ENCODE data around the gene ADAMTSL3.

ADAMTSL3 gene

DNA sequence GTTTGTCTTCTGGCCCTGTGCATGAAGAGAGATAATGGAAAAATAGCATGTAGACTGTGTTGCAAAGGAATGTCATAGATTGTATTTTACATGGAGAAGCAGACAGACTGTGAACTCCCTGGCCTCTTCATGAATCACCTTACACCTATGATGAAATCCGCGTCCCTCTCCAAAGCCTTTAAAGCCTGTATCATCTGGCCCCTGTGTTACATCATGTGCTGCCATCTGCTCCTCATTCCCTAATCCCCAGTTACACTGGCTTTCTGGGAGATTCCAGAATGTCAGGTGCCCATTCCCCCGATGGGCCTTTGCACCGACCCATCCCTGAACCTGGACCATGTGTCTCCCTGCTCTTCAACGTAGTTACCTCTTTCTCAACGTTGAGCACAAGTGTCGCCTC lies 190.8 kb downstream of the ADAMTSL3 start:
- no peak for DNase-seq

DNA sequence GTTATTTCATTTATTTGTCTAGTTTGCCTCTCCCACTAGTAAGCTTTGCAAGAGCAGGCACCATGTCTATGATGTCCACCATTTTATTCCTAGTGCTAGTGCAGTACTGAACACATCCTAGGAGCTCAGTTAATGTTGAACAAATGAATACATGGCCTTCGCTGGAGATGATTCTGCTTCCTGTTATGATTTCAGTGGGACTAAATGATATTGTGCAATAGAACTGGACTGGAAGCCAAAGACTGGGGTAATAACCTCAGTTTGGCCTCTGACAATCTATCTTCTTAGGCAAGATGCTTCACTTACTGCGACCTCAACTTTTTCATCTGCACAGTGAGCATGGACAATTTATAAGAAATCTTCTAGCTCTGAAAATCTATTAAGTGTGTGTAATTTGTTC lies 191.3 kb downstream of the ADAMTSL3 start:
- DNase-seq = no peak

DNA sequence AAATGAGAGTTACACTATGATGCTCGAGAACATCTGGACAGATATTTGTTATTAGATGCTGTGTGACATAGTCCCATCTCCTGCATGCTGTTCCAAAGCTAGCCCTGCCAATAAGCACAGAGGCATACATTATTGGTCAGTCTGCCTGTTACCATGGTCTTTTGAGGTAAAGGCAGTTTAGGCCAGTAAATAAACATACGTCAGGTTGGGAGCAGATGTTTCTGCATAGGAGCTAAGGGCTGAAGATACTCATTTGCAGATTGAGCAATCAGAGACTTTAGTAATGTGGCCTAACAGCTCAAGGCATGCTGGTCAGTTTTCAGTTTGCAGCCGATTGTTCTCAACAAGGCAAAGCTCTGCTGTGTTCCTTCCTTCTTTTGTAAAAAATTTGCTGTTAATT lies 192.9 kb downstream of the ADAMTSL3 start:
- DNase-seq = no peak

DNA sequence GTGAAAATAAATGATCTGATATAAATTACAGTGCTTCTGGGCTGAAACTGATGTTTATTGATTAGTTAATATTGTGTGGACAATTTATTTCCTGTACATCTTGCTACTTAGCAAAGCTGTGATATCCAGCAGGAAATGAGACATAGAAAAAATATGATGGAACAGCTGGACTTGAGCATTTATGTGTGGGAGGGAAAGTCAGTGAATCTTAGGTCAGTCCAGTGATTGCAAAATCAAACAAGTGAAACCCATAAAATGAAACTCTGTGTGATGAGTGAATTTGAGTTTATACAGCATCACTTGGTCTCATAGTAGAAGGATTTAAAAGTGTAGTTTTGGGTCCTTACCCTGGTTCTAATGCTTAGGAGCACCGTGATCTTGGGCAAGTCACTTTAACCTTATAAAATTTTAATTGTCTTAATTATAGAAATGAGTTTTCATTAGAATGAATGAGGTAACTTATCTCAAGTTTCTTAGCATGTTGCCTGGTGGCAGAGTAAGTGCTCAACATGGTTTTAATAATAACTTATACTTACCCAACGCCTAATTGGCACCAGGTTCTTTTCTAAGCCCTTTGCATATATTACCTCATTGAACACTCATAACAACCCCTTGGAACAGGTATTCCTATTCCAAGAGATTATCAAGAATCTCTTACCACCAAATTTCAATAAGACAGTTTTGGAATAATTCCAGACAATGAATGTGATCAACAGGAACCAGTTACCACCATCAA lies 194.6 kb downstream of the ADAMTSL3 start:
- no peak for DNase-seq

DNA sequence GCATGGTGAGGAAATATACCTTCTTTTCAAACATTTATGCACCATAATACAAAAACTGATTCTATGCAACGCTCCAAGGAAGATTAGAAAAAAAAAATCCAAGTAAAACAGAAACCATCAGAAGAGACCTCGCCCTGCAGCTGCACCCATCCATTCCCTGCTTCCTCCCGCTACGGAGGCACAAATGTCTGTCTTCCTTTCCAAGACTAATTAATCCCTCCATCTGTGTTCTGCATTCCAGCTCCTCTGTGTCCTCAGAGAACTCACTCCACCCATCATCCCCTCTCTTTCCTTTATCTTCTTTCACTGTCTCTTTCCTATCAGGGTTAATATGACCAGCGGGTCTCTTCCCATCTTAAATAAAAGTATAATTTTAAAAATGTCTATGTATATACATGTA lies 196.1 kb downstream of the ADAMTSL3 start:
- DNase-seq = no peak

DNA sequence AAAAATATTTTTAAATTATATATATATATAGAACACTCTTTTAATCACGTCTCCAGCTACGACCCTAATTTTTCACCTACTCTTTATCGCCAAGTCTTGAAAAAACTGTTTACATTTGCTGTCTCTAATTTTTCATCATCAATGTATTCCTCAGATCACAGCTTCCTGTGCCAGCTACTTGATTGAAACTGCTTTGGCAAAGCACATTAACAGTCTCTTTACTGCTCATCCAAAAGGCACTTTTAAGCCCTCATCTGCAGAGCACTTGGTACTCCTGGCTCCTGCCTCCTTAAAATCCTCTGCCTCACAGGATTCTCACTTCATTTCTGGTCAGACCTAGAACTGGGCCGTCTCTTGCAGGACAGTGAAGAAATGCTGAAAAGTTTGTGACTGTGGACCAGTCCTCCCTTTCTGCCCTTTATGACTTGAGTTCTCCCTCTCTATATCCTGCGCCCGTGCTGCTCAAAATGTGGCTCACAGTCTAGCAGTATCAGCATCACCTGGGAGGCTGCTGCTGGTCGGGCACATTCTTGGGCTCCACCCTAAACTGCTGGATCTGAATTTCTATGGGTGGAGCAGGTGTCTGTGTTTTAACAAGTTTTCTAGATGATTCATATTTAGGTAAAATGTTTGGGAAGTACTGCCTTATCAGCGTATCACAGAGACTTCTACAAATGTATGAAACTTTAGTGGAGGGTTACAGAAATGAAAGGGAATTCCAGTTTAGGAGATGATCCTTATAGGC lies 196.8 kb downstream of the ADAMTSL3 start:
- DNase-seq = no peak

DNA sequence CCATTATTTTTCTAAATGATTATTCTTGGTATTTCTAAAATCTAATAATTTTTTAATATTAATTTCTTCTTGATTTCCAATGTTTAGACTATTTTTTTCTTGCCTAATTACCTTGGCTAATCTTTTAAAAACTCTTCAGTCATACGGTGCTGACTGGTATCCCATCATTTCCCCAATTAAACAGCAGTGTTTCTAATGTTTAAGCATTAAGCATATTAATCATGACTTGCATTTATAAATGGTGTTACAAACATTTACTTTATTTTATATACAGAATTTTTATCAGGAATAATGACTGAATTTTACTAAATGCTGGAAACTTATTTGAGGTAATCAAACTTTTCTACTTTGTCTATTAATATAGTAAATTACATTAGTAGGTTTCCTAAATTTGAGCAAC lies 199.3 kb downstream of the ADAMTSL3 start:
- DNase-seq = no peak

DNA sequence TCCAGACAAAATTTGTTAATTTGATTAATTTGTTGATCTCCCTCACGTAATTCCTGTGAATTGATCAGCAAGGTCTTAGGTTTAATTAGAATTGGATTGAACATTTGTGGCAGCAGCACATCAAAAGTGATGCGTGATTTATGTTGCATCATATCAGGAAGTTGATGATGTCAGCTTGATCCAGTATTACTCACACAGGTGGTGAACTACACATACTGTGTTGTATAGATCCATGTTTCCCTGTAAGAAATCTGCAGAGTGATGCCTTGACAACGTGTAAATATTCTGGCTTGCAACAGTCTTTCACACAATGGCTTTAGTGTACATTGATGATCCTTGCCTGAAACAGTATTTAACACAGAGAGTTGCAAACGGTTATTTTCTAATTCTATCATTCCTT lies 200.4 kb downstream of the ADAMTSL3 start:
- no peak for DNase-seq

DNA sequence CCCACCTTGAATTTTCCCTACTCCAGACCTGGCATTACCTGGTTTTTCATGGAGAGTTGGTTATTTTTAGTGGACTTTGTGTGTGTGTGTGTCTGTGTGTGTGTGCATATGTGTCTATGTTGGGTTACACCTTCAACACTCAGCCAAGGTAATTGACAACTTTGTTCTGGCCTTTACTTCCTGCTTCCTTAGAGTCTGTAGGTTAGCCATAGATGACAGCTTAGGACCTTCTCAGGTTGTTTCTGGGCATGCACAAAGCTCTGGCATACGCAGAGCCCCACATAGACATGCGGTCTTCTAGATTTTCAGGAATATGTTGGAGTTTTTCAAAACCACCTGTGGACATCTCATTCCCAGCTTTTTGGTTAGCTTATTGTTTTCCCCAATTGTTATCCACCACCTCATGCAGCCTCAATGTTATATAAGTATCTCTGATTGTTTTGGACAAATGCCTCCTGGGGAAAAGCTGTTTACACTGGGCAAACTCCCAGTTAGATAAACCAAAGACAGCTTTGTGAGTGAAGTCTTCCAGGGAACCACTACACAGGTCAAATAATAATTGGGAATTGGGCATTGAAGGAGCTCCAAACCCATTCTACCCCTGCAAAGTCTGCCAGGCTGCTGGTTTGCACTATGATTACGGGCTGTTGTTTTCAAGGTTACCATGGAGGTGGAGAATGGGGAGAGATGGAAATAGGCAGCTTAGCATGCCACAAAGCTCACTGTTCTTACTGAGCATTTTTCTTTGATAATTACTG lies 201.2 kb downstream of the ADAMTSL3 start:
- DNase-seq = no peak

DNA sequence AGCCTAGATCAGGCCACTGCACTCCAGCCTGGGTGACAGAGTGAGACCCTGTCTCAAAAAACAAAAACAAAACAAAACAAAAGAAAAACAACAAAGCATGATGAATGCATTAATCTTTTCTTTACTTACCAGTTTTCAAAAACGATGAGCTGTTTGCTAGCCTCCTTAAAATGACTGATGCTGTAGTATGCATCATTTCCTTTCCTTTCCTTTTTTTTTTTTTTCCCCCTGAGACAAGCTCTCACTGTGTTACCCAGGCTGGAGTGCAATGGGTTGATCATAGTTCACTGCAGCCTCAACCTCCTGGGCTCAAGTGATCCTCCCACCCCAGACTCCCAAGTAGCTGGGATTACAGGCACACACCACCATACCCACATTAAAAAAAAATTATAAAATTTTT lies 202.0 kb downstream of the ADAMTSL3 start:
- DNase-seq = no peak

DNA sequence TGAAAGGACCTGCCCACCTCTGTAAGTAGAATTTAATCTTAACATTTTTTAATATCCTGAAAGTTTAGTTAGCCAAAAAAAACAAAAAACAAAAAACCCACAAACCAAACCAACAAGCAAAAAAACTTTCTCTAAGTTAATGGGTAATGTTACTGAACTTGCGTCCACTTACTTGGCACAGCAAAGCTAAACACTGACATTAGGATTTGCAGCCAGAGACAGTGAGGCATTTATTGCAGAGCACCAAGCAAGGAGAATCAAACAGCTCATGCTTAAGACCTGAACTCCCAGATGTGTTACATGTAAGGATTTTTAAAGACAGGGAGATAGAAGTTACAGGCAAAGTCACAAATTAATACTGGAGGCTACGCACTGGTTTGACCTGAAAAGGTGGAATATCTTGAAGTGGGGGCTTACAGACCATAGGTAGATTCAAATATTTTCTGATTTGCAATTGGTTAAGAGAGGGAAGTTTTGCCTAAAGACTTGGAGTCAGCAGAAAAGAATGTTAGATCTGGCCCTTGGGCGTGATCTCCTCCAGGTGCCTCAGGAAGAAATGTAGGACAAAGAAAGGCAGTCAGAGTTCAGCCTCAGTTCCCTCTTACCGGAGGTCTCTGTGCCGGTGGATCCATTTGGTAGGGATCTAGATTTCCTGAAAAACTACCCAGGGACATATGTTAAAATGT lies 205.0 kb downstream of the ADAMTSL3 start:
- DNase-seq = no peak

DNA sequence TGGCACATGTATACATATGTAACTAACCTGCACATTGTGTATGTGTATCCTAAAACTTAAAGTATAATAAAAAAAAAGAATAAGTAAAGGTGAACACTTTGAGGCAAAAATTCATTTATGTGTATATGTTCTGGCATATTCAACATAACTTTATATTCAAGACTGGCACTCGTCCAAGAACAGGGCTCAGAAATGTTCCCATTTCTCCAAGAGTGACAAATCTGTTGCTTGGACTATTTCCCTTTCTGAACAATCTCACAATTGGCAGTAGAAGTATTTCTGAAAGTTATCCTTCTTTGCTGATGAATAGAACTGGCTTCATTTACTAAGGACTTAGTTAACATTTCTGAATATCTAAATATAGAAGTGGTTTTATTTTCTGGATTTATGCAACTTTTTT lies 212.8 kb downstream of the ADAMTSL3 start:
- no peak for DNase-seq

DNA sequence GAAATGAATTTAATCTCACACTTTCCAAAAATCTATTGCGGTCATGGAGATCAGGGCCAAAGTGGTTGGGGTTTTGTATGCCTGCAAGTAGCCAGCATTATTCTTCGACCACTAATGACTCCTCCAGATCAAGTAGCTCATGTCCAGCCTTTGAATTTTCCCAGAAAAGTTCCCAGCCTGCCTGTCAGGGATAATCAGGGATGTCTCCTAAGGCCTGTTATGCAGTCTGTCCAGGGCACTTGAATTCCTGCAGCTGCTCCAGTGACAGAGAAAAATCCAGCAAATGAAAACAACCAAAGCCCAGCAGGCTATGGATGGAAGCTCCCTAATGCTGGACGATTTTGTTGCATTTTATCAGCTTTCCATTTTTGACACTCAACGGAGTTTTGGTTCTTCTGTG lies 215.4 kb downstream of the ADAMTSL3 start:
- DNase-seq = no peak

DNA sequence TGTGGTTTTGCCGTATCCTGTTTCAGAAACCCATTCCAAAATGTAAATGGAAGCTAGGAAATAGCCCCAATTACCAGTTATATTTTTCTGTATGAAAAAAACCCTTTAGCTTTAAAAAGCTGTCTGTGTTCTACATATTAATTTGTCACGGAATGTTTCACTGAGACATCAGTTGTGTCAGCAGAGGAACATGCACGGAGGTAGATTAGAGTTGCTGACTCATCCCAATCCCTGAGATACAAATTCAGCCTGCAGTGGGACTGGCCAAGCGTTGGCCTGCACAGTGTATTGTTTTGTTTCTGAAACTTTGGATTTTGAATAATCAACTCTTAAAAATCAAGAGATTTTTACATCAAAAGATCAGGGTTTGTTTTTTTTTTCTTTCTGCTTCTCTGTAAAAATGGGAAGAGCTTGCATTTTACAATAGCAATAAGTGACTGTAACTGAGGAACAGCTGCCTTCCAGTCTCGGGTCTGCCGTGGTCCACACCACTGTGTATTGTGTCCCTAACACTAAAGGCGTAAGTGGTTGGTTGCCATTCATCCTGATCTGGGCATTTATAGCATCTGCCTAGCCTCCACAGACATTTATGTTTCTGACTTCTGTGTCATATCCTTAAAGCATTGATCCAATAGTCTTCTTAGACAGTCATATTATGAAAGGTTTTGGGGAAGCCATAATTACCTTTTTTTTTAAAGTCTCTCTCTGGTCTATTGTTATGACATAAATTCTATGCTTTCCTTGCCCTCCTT lies 218.1 kb downstream of the ADAMTSL3 start:
- DNase-seq = no peak

DNA sequence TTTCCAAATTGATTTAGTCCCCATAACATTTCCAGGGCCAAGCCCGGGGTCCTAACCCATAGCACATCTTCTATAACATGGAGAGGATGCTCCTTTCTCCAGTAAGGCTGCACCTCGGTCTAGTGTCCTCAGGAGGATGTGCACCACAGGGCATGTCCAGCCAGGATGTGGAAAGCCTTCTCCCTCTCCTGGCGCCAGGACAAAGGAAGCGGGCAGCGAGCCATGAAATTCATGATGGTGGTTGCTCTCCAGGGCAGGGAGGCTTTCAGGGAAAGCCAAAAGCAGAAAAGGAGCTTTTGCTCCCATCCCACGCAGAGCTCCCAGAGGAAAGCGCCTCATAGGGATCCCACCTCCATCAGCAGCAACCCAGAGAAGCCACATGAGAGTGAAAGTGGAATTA lies 220.0 kb downstream of the ADAMTSL3 start:
- DNase-seq = no peak

DNA sequence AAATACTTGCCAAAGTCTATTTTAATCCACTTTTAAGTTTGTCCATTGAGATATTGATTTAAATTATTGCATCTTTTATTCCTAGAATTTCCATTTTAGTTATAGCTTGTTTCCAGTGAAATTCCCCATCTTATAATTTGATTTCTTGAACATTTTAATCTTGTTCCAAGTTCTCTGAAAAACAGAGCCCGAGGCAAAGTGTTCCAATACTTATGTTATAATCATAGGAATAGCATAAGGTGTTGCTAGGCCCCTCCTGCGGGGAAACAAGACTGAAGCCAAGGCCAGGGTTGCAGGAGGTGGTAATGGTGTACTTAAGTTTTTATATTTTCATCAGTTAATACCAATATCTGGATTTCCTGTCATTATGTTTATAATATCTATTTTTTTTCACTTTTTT lies 226.6 kb downstream of the ADAMTSL3 start:
- DNase-seq = no peak

DNA sequence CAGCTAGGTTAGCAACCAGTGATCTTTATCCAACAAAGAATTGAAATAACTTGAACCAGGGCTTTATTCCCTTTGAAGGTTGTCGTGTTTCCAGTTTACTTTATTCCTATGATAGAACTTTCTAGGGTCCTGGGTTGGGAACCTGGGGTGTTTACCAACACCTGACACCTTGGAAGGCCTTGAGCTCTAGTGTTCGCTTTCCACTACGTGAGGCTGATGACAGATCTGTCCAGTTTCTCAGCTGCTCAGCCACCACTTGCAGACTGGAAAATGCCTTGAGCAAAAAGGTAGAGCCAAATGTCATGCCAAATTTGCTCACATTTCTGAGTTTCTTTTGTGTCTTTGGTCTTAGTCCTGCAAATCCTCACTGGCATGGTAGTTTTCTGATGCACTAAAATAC lies 227.2 kb downstream of the ADAMTSL3 start:
- DNase-seq = no peak

DNA sequence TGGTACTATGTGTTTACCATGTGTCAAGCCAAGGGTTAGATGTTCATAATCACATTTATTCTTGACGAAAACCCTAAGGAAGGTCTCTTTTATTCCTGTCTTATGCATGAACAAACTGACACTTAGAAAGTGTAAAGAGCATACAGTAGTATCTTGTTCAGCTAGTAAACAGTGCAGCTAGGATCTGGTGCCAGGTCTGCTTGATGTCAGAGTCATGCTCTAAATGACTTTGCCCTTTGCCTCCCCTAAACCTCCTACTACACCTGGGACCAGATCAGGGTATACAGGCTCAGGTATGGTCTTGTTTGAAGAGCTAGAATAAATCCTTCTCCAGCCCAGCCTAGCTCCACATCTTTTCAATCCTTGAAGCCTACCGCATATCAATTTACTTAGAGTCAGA lies 232.4 kb downstream of the ADAMTSL3 start:
- no peak for DNase-seq

DNA sequence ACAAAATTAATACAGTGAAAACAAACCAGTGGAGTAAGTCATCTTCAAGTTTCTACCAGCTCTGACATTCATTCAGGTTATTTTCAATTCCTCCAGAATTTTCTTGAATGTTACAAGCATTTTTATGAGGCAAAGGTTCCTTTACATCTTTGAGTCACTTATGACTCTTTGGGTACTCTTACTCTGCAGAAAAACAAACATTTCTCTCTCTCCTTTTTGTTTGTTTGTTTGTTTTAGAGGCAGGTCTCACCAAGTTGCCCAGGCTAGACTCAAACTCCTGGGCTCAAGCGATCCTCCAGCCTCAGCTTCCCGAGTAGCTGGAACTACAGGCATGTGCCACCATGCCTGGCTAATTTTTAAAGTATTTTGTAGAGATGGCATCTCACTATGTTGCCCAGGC lies 233.5 kb downstream of the ADAMTSL3 start:
- no peak for DNase-seq

DNA sequence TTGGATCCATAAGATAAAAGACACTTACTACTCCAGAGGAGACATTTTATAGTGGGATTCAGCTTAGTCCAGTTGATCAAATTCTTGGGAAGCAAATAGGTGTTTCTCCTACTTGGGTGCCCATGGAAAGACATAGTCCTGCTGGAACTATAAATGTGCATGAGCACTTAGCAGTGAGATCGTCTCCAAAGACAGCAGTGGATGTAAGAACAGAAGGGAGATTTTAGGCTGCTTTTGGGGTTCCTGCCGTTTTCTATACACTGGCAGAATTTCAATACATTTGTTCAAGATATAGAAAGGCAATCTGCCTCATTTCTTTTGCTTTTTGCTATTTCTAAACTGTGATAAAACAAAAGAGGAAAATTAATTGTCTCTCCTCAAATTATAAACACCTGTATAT lies 234.0 kb downstream of the ADAMTSL3 start:
- no peak for DNase-seq

DNA sequence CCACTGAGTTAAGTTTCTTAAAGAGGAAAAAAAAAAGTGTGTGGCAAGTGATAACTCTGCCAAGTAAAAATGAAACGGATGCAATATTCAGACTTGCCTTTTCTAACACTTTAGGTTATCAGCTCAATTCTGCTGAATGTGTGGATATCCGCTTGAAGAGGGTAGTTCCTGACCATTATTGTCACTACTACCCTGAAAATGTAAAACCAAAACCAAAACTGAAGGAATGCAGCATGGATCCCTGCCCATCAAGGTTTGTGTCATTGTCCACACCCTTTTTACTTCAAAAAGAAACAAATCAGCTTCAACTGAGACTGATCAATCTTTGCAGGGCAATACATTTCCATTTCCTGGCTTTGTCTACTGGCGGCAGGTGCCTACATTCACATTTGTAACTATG lies 236.1 kb downstream of the ADAMTSL3 start:
- DNase-seq = no peak

DNA sequence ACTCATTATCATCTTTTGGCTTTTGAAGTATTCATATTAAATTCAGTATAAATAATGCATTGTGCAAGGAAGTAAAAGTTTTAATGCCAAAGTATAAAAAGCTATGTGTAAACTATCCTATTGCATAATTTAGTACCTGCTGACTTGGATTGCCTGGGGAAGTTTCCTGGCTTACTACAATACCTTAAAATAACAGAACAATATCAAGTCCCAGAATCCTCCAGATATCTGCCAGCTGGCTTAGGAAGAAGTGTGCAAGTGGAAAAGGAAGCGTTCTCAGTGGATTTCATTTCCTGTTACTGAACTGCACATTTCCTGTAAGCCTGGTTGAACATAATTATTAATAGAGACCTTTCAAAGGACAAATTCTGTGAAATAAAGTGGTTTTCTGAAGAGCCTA lies 236.7 kb downstream of the ADAMTSL3 start:
- DNase-seq = no peak

DNA sequence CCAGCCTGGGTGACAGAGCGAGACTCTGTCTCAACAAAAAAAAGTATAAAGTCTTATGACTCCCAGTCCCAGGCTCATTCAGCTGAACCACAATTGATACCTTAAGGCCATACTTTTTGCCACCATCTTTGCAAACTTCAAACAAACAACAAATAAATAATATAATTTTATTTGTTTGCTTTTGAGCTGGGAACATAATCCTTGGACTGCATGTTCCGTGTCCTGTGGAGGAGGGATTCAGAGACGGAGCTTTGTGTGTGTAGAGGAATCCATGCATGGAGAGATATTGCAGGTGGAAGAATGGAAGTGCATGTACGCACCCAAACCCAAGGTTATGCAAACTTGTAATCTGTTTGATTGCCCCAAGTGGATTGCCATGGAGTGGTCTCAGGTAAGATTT lies 238.6 kb downstream of the ADAMTSL3 start:
- DNase-seq = no peak

All from CD4-positive, alpha-beta T cell treated with Interleukin-4 for 1 hour (primary cell).